Uterus (tissue), 2 donors: ENCODE data around the gene PRKG1.

Source experiments
- POLR2A ChIP-seq, 2 donors: fragments of 450-650 bp; IDR thresholded peaks; one replicate each; pipeline ENCODE4 v1.6.1; 2016; ENCODE audit warnings: antibody characterized with exemption in 2 of 2, mild to moderate bottlenecking in 1 of 2, moderate library complexity in 1 of 2
- TF ChIP-seq, protein P1 (sequence below), 4 experiments: fragments of 200-600 bp in 2 of 4; fragments of 450-650 bp in 2 of 4; sonication (generic) in 2 of 4; IDR thresholded peaks; one replicate each; pipeline ENCODE4 v1.5.1; 2016 to 2019; ENCODE audit warnings: antibody characterized with exemption in 4 of 4, mild to moderate bottlenecking in 2 of 4, moderate library complexity in 1 of 4

DNA sequence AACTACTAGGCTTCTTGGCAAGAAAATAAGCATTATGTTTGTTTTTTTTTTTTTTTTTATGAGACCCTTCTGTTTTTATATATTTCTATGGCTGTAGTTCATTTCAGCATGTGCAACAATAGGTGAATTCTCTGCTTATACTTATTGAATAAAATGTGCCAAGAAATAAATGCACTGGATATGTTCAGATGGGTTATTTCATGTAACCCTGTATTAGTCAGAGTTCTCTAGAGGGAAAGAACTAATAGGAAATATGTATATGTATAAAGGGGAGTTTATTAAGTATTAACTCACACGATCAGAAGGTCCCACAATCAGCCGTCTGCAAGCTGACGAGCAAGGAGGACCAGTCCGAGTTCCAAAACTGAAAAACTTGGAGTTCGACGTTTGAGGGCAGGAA, 332.3 kb downstream of the PRKG1 start:
- TF ChIP-seq, protein P1, sequence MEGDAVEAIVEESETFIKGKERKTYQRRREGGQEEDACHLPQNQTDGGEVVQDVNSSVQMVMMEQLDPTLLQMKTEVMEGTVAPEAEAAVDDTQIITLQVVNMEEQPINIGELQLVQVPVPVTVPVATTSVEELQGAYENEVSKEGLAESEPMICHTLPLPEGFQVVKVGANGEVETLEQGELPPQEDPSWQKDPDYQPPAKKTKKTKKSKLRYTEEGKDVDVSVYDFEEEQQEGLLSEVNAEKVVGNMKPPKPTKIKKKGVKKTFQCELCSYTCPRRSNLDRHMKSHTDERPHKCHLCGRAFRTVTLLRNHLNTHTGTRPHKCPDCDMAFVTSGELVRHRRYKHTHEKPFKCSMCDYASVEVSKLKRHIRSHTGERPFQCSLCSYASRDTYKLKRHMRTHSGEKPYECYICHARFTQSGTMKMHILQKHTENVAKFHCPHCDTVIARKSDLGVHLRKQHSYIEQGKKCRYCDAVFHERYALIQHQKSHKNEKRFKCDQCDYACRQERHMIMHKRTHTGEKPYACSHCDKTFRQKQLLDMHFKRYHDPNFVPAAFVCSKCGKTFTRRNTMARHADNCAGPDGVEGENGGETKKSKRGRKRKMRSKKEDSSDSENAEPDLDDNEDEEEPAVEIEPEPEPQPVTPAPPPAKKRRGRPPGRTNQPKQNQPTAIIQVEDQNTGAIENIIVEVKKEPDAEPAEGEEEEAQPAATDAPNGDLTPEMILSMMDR (IDR thresholded peaks at IDR 0.05), result no peak
- TF ChIP-seq POLR2A (IDR thresholded peaks at IDR 0.05), result no peak
